IMR-90 (cell line): ENCODE measurements around the gene APPL2. TPM values are rescaled to one million over a fixed set of nuclear protein-coding genes. Genes with fewer than 3 reads are reported as not detected.

ENCODE experiments used
- ATAC-seq: fragments of 200-7000 bp; cut with Tn5 transposase; 2 replicates; pipeline ENCODE4 v1.9.1; 2020; ENCODE audit warnings: low read depth, mild to moderate bottlenecking, moderate library complexity
- BruUV-seq: library from RNA; stranded (reverse); fragments of 400-500 nt; replicated peaks from 2 replicates; lab custom pipeline; 2021; lab: Mats Ljungman, UMichigan
- CTCF ChIA-PET: fragments of 300-600 bp; formaldehyde crosslinking; extraction: SDS; loops from one replicate; lab custom pipeline; 2021; ENCODE audit warnings: antibody characterized with exemption; lab: Yijun Ruan, JAX
- POLR2A ChIA-PET: fragments of 300-600 bp; sonication (Branson Sonifier 250); formaldehyde crosslinking; loops from one replicate; lab custom pipeline; 2022; ENCODE audit warnings: antibody characterized with exemption; ENCODE audit not compliant: unreplicated experiment; lab: Charles Lee
- DNase-seq: peaks from one replicate; pipeline ENCODE4 v3.0.0; 2013
- H2AFZ ChIP-seq: replicated peaks from 2 replicates; pipeline ENCODE3; 2013; ENCODE audit warnings: low read length, mild to moderate bottlenecking; ENCODE audit not compliant: poor library complexity
- H2AK5ac ChIP-seq: 2 replicates; pipeline ENCODE4 v1.6.1; 2013; ENCODE audit warnings: low read depth, low read length, inconsistent platforms
- H2AK9ac ChIP-seq: replicated peaks from 2 replicates; pipeline ENCODE3; 2013; ENCODE audit warnings: mild to moderate bottlenecking, low read depth, low read length, moderate library complexity; ENCODE audit not compliant: poor library complexity
- H2BK120ac ChIP-seq: 2 replicates; pipeline ENCODE4 v1.6.1; 2013; ENCODE audit warnings: low read depth, low read length, inconsistent platforms
- H2BK15ac ChIP-seq: 3 replicates; pipeline ENCODE4 v1.6.1; 2013; ENCODE audit warnings: low read depth, low read length, inconsistent platforms
- H2BK20ac ChIP-seq: 2 replicates; pipeline ENCODE4 v1.6.1; 2013; ENCODE audit warnings: low read depth, mild to moderate bottlenecking, inconsistent platforms, low read length, moderate library complexity
- H2BK5ac ChIP-seq: 2 replicates; pipeline ENCODE4 v1.6.1; 2013; ENCODE audit warnings: mild to moderate bottlenecking, low read depth, low read length, inconsistent platforms; ENCODE audit not compliant: poor library complexity, severe bottlenecking
- H3K14ac ChIP-seq: replicated peaks from 2 replicates; pipeline ENCODE4 v1.6.1; 2013; ENCODE audit warnings: low read depth, low read length, inconsistent platforms
- H3K18ac ChIP-seq: 2 replicates; pipeline ENCODE4 v1.6.1; 2013; ENCODE audit warnings: low read depth, low read length, control low read depth
- H3K23ac ChIP-seq: 2 replicates; pipeline ENCODE4 v1.6.1; 2013; ENCODE audit warnings: low read depth, low read length, inconsistent platforms
- H3K27ac ChIP-seq: 2 replicates; pipeline ENCODE4 v1.5.1; 2013; ENCODE audit warnings: mild to moderate bottlenecking, control low read depth, low read length; ENCODE audit not compliant: insufficient read depth
- H3K27me3 ChIP-seq: 2 replicates; pipeline ENCODE4 v1.6.1; 2013; ENCODE audit warnings: low read length; ENCODE audit not compliant: control insufficient read depth, insufficient read depth
- H3K36me3 ChIP-seq: 2 replicates; pipeline ENCODE4 v1.6.1; 2013; ENCODE audit warnings: low read length, mixed read lengths; ENCODE audit not compliant: control insufficient read depth, insufficient read depth
- H3K4ac ChIP-seq: 2 replicates; pipeline ENCODE4 v1.6.1; 2013; ENCODE audit warnings: low read depth, low read length, inconsistent platforms
- H3K4me1 ChIP-seq: 2 replicates; pipeline ENCODE4 v1.6.1; 2013; ENCODE audit warnings: low read length, mixed read lengths; ENCODE audit not compliant: control insufficient read depth, insufficient read depth
- H3K4me2 ChIP-seq: 2 replicates; pipeline ENCODE4 v1.6.1; 2013; ENCODE audit warnings: low read depth, mild to moderate bottlenecking, control low read depth, low read length, moderate library complexity
- H3K4me3 ChIP-seq: 2 replicates; pipeline ENCODE4 v1.5.1; 2013; ENCODE audit warnings: low read depth, mild to moderate bottlenecking, control low read depth, low read length, moderate library complexity; ENCODE audit not compliant: insufficient read depth
- H3K56ac ChIP-seq: 2 replicates; pipeline ENCODE4 v1.6.1; 2013; ENCODE audit warnings: low read length, inconsistent platforms; ENCODE audit not compliant: insufficient read depth; ENCODE audit errors: extremely low read depth
- H3K79me1 ChIP-seq, 2 experiments: 2 replicates each; pipeline ENCODE4 v1.6.1; 2013; ENCODE audit warnings: low read length in 2 of 2, inconsistent platforms in 1 of 2, low read depth in 1 of 2
- H3K9ac ChIP-seq: 2 replicates; pipeline ENCODE4 v1.6.1; 2013; ENCODE audit warnings: low read depth, low read length, control low read depth
- H3K9me1 ChIP-seq: 2 replicates; pipeline ENCODE4 v1.6.1; 2013; ENCODE audit warnings: low read length, inconsistent platforms; ENCODE audit not compliant: insufficient read depth
- H3K9me3 ChIP-seq: 2 replicates; pipeline ENCODE4 v1.6.1; 2013; ENCODE audit warnings: low read length; ENCODE audit not compliant: control insufficient read depth, insufficient read depth
- H4K20me1 ChIP-seq: 2 replicates; pipeline ENCODE4 v1.6.1; 2013; ENCODE audit warnings: low read length, inconsistent platforms; ENCODE audit not compliant: insufficient read depth
- H4K5ac ChIP-seq: 2 replicates; pipeline ENCODE4 v1.6.1; 2013; ENCODE audit warnings: mild to moderate bottlenecking, low read depth, low read length, control low read depth
- H4K8ac ChIP-seq, 2 experiments: 2 replicates each; pipeline ENCODE4 v1.6.1; 2013; ENCODE audit warnings: low read depth in 2 of 2, low read length in 2 of 2, control low read depth in 1 of 2, inconsistent platforms in 1 of 2
- H4K91ac ChIP-seq: 2 replicates; pipeline ENCODE4 v1.6.1; 2013; ENCODE audit warnings: low read depth, low read length, inconsistent platforms; ENCODE audit not compliant: insufficient read depth
- CHD1 ChIP-seq: IDR thresholded peaks from 2 replicates; pipeline ENCODE4 v1.6.1; 2012; ENCODE audit warnings: low read depth, low read length, improper control_type of control experiment
- SMC3 ChIP-seq: fragments of 150-350 bp; IDR thresholded peaks from 2 replicates; pipeline ENCODE4 v1.6.1; 2016; ENCODE audit warnings: low read depth, mild to moderate bottlenecking, antibody characterized with exemption, low read length, moderate library complexity
- WGBS, 2 experiments: methylation state at CpG; one replicate each; pipeline versions ENCODE4 v1.1.5 to v1.1.7; 2013; ENCODE audit warnings: missing lambda C conversion rate in 2 of 2; ENCODE audit not compliant: insufficient read length in 1 of 2; ENCODE audit errors: extremely low coverage in 2 of 2; 5-methylcytosine and 5-hydroxymethylcytosine counted together
- dilution Hi-C: fragments of 300-500 bp; cut with HindIII; formaldehyde crosslinking; loops from one replicate; pipeline ENCODE4 v1.14.3; 2018; ENCODE audit warnings: low sequenced_read_pairs; ENCODE audit not compliant: unreplicated experiment
- in situ Hi-C: fragments of 300-500 bp; cut with MboI; formaldehyde crosslinking; loops from 3 replicates; pipeline ENCODE4 v1.14.3; 2019; ENCODE audit warnings: low sequenced_read_pairs, inconsistent platforms, mixed read lengths
- intact Hi-C: fragments of 100-400 bp; cut with micrococcal nuclease; formaldehyde crosslinking; loops from 2 replicates; pipeline ENCODE4 v1.10.0; 2022
- polyA plus RNA-seq, 3 experiments: library from polyadenylated mRNA; depleted of rRNA; stranded (reverse); fragments of >200 nt; gene quantifications; 2 replicates each; pipeline ENCODE4 v1.2.3, GENCODE V29; 2012; ENCODE audit warnings: low replicate concordance in 1 of 3
- total RNA-seq: library from RNA; depleted of rRNA; stranded (reverse); fragments of >200 nt; gene quantifications from 2 replicates; pipeline ENCODE4 v1.2.3, GENCODE V29; 2012
- TF ChIP-seq, protein P1 (sequence below): fragments of 150-350 bp; IDR thresholded peaks from 2 replicates; pipeline ENCODE4 v1.6.1; 2016; ENCODE audit warnings: low read depth, mild to moderate bottlenecking, low read length, moderate library complexity, borderline replicate concordance

The APPL2 gene
- total and polyA plus RNA-seq, 2 of the 4 experiments (the other 2 are of a cell fraction), result 42.3 to 65.8 TPM

DNA sequence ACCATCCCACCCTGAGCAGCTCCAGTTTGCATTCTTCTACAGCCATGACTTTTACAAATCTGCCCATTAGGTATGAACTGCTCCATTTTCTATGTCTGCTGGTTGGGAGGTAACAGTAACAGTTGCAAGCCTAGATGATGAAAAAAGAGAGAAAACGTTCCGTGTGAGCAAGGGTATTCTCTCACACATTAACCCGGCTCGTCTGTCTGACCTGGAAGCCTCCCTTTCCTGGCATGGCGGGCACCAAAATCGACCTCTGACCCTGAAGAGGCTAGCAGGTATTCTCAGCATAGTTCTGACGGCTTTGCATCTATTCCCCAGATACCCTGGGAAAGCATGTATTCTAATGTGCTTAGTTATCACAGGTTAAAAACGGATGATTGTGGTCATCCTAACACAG, 31.8 kb downstream of the APPL2 start:
- ATAC-seq, result no peak
- Histone ChIP-seq H2AK9ac (no peak overlapping the region), H3K18ac (no peak overlapping the region), H3K9ac (no peak overlapping the region), H3K56ac (no peak overlapping the region), H3K27me3 (no peaks in the 10 kb centered on the region), H2AK5ac (no peak overlapping the region), H3K4ac (no peak overlapping the region), H3K36me3 (peaks cover 62% of the 10 kb centered on the region), H3K4me2 (no peak overlapping the region), H4K20me1 (peaks cover 3% of the 10 kb centered on the region; the same call in 1 of the 2 replicates), H3K23ac (no peak overlapping the region), H2AFZ (no peak overlapping the region), H2BK20ac (no peak overlapping the region), H3K9me3 (no peaks in the 10 kb centered on the region), H2BK5ac (no peak overlapping the region), H3K4me3 (no peak overlapping the region), H2BK120ac (no peak overlapping the region), H2BK15ac (no peak overlapping the region), H4K91ac (no peak overlapping the region), H3K79me1 (peaks cover 17 to 78% of the 10 kb centered on the region in 2 experiments), H3K27ac (no peak overlapping the region), H3K4me1 (peaks cover 13% of the 10 kb centered on the region), H3K14ac (no peak overlapping the region), H3K9me1 (peaks cover 23% of the 10 kb centered on the region), H4K5ac (no peak overlapping the region), H4K8ac (no peak overlapping the region)
- CTCF ChIA-PET, result interaction anchor here (0.6 kb wide), 1 partner anchor 22 kb away, joined by 3 read pairs; no protein-coding TSS in a partner anchor
- WGBS, 2 experiments, result no CpG with 5 or more reads among the region's 8 CpGs
- DNase-seq, result no peak
- POLR2A ChIA-PET, result no interaction called here
- no TSS peak for BruUV-seq
- no peak for TF ChIP-seq SMC3
- TF ChIP-seq, protein P1, sequence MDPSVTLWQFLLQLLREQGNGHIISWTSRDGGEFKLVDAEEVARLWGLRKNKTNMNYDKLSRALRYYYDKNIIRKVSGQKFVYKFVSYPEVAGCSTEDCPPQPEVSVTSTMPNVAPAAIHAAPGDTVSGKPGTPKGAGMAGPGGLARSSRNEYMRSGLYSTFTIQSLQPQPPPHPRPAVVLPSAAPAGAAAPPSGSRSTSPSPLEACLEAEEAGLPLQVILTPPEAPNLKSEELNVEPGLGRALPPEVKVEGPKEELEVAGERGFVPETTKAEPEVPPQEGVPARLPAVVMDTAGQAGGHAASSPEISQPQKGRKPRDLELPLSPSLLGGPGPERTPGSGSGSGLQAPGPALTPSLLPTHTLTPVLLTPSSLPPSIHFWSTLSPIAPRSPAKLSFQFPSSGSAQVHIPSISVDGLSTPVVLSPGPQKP, result no peak
- no peak for TF ChIP-seq CHD1
- intact Hi-C loops, result no loop called here
- dilution Hi-C loops, result no loop called here
- in situ Hi-C loops, result loop anchor here (25.0 kb wide), 1 partner anchor 183 kb away; no protein-coding TSS in a partner anchor
